Measurements from ENCODE around the gene FAM20A. TPM values are rescaled to one million over a fixed set of nuclear protein-coding genes. Genes with fewer than 3 reads are reported as not detected.

Gene FAM20A
- total RNA-seq, 1 donor from 2014 or later = 15.6 TPM

- TF ChIP-seq CTCF (IDR thresholded peaks at IDR 0.05; ENCODE audit: unreplicated experiment) = no peak
- DNase-seq (ENCODE audit: low spot score, unreplicated experiment) = no peak
- Mint-ChIP-seq H3K27me3 (peaks cover 27% of the 10 kb centered on the region), H3K27ac (no peak overlapping the region), H3K4me1 (ENCODE audit: low read depth) (peaks cover 13% of the 10 kb centered on the region), H3K9me3 (ENCODE audit: low read depth) (peaks cover 9% of the 10 kb centered on the region), H3K4me3 (ENCODE audit: low read depth) (no peak overlapping the region), H3K36me3 (ENCODE audit: insufficient read depth) (peaks cover 5% of the 10 kb centered on the region)
Observed at GRCh38 chr17:68603027-68603426, 1.9 kb upstream of the FAM20A start.

- peak overlapping the region; percentile 67 for H3K4me3 Mint-ChIP-seq (ENCODE audit: low read depth)
- peaks cover 14% of the 10 kb centered on the region for H3K4me1 Mint-ChIP-seq (ENCODE audit: low read depth)
- TF ChIP-seq CTCF (IDR thresholded peaks at IDR 0.05; ENCODE audit: unreplicated experiment) = no peak
- H3K27ac Mint-ChIP-seq = peak overlapping the region; percentile 27
- peaks cover 27% of the 10 kb centered on the region for H3K27me3 Mint-ChIP-seq
- H3K9me3 Mint-ChIP-seq (ENCODE audit: low read depth) = peaks cover 2% of the 10 kb centered on the region
- H3K36me3 Mint-ChIP-seq (ENCODE audit: insufficient read depth) = no peaks in the 10 kb centered on the region
- DNase-seq (ENCODE audit: low spot score, unreplicated experiment) = no peak
Observed at GRCh38 chr17:68602289-68602688, 1.1 kb upstream of the FAM20A start.

- DNase-seq (ENCODE audit: low spot score, unreplicated experiment) = no peak
- no peaks in the 10 kb centered on the region for H3K9me3 Mint-ChIP-seq (ENCODE audit: low read depth)
- peaks cover 14% of the 10 kb centered on the region for H3K4me1 Mint-ChIP-seq (ENCODE audit: low read depth)
- H3K27ac Mint-ChIP-seq = peak overlapping the region; percentile 27
- TF ChIP-seq CTCF (IDR thresholded peaks at IDR 0.05; ENCODE audit: unreplicated experiment) = no peak
- H3K4me3 Mint-ChIP-seq (ENCODE audit: low read depth) = peak overlapping the region; percentile 67
- H3K36me3 Mint-ChIP-seq (ENCODE audit: insufficient read depth) = no peaks in the 10 kb centered on the region
- H3K27me3 Mint-ChIP-seq = peaks cover 27% of the 10 kb centered on the region
Observed at GRCh38 chr17:68601565-68602288, 560 bp upstream of the FAM20A start.

- Mint-ChIP-seq H3K4me3 (ENCODE audit: low read depth) (peak overlapping the region; percentile 80), H3K9me3 (ENCODE audit: low read depth) (no peaks in the 10 kb centered on the region), H3K4me1 (ENCODE audit: low read depth) (peaks cover 16% of the 10 kb centered on the region), H3K27me3 (peaks cover 27% of the 10 kb centered on the region), H3K27ac (peak overlapping the region; percentile 88), H3K36me3 (ENCODE audit: insufficient read depth) (no peaks in the 10 kb centered on the region)
- peak; percentile 55 for TF ChIP-seq CTCF (IDR thresholded peaks at IDR 0.05; ENCODE audit: unreplicated experiment)
- peak; percentile 58 for DNase-seq (ENCODE audit: low spot score, unreplicated experiment)
Observed at GRCh38 chr17:68600067-68600930, 868 bp downstream of the FAM20A start.

- Mint-ChIP-seq H3K9me3 (ENCODE audit: low read depth) (no peaks in the 10 kb centered on the region), H3K4me3 (ENCODE audit: low read depth) (peak overlapping the region; percentile 80), H3K36me3 (ENCODE audit: insufficient read depth) (no peaks in the 10 kb centered on the region), H3K27me3 (peaks cover 22% of the 10 kb centered on the region), H3K27ac (peak overlapping the region; percentile 88), H3K4me1 (ENCODE audit: low read depth) (peaks cover 14% of the 10 kb centered on the region)
- no peak for TF ChIP-seq CTCF (IDR thresholded peaks at IDR 0.05; ENCODE audit: unreplicated experiment)
- no peak for DNase-seq (ENCODE audit: low spot score, unreplicated experiment)
Observed at GRCh38 chr17:68599552-68600066, 1.6 kb downstream of the FAM20A start.

All from progenitor cell of endocrine pancreas (in vitro differentiated cells).